GM06990 (cell line): Measurements from ENCODE around the gene NPAS3.

ENCODE experiments used
- DNase-seq: peaks from one replicate; pipeline ENCODE4 v3.0.0-alpha.2; 2011; ENCODE audit not compliant: insufficient read length; ENCODE audit errors: extremely low read depth
- H3K27me3 ChIP-seq: replicated peaks from 2 replicates; pipeline ENCODE4 v1.6.0; 2011; ENCODE audit warnings: low read length; ENCODE audit not compliant: control insufficient read depth, insufficient read depth
- H3K36me3 ChIP-seq: 2 replicates; pipeline ENCODE4 v1.5.1; 2011; ENCODE audit warnings: low read length; ENCODE audit not compliant: control insufficient read depth, insufficient read depth
- H3K4me3 ChIP-seq: replicated peaks from 2 replicates; pipeline ENCODE4 v1.5.1; 2011; ENCODE audit warnings: low read depth, mild to moderate bottlenecking, control low read depth, low read length
- TF ChIP-seq, protein P1 (sequence below): IDR thresholded peaks from 2 replicates; pipeline ENCODE4 v1.5.1; 2011; ENCODE audit warnings: low read length, control low read depth, mild to moderate bottlenecking, inconsistent platforms; ENCODE audit not compliant: insufficient read depth, poor library complexity, severe bottlenecking

The NPAS3 gene

DNA sequence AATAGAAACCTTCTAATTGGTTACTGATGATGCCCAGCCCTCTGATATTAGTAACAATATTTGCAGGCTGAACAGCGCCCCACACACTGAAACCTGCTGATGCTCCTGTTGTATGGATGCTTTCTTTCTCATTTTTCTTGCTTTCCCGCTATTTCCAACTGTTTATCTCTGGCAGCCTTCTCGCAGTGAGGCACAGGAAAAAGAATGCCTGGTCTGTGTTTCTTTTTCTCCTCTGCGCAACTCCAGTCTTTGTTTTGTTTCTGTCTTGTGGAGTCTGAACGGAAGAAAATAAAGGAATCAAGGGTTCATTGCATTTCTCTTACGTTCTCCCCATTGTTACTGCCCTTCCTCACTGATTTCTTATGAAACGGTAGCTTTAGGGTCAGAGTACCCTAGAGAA, 561.0 kb downstream of the NPAS3 start:
- H3K27me3 ChIP-seq: no peaks in the 10 kb centered on the region
- no peak overlapping the region for H3K4me3 ChIP-seq
- no peak for DNase-seq
- no peaks in the 10 kb centered on the region for H3K36me3 ChIP-seq
- TF ChIP-seq, protein P1, sequence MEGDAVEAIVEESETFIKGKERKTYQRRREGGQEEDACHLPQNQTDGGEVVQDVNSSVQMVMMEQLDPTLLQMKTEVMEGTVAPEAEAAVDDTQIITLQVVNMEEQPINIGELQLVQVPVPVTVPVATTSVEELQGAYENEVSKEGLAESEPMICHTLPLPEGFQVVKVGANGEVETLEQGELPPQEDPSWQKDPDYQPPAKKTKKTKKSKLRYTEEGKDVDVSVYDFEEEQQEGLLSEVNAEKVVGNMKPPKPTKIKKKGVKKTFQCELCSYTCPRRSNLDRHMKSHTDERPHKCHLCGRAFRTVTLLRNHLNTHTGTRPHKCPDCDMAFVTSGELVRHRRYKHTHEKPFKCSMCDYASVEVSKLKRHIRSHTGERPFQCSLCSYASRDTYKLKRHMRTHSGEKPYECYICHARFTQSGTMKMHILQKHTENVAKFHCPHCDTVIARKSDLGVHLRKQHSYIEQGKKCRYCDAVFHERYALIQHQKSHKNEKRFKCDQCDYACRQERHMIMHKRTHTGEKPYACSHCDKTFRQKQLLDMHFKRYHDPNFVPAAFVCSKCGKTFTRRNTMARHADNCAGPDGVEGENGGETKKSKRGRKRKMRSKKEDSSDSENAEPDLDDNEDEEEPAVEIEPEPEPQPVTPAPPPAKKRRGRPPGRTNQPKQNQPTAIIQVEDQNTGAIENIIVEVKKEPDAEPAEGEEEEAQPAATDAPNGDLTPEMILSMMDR: no peak

GRCh38 chr14:33504246-33505099, 565.8 kb downstream of the NPAS3 start:
- Histone ChIP-seq H3K4me3 (no peak overlapping the region), H3K27me3 (no peaks in the 10 kb centered on the region), H3K36me3 (no peaks in the 10 kb centered on the region)
- no peak for DNase-seq
- TF ChIP-seq, protein P1: no peak

DNA sequence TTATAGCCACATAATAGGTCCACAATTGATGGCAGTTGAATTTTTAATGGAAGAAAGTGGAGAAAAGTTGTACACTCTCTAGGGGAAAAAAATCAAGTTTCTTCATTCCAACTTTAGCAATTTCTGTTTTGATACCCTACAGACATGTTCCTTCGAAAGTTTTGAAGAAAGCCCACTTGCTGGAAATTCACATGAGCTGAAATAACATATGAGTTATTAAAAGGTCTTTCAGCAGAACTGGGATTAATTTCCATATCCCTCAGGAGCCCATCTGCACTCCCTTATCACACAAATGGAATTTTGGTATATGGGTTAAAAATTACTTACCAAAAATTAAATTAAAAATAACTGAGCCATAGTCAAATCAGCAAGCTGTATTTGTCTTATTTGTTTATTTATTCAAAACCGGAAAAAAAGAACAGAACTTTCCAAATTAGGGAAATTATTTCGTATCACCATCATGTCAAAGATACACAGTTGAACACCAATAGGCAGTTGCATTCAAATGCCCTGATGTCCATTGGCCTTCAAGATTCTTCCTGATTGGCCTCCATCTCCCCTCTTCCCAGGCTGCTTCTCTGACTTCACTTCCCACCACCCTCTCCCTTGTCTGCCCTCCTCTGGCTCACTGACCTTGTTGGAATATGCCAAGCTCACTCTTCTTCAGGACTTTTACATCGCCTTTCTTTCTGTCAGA, 566.7 kb downstream of the NPAS3 start:
- Histone ChIP-seq H3K36me3 (no peaks in the 10 kb centered on the region), H3K27me3 (no peaks in the 10 kb centered on the region), H3K4me3 (no peak overlapping the region)
- DNase-seq: no peak
- TF ChIP-seq, protein P1: no peak

DNA sequence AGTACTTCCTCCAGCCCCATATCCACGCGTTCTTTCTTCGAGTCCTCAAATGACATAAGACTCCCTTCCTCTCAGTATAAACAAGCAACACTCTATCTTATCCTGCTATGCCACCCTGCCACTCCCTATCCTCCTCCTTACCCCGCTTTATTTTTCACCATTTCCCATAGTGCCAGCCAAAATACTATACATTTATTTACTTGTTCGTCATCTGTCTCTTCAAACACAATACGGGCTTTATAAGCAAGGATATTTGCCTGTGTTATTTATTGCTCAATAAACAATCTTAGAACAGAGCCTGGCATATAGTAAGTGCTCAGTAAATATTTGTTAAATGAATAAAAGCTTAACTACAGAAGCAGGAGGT, 567.3 kb downstream of the NPAS3 start:
- TF ChIP-seq, protein P1: no peak
- no peaks in the 10 kb centered on the region for H3K27me3 ChIP-seq
- no peak for DNase-seq

DNA sequence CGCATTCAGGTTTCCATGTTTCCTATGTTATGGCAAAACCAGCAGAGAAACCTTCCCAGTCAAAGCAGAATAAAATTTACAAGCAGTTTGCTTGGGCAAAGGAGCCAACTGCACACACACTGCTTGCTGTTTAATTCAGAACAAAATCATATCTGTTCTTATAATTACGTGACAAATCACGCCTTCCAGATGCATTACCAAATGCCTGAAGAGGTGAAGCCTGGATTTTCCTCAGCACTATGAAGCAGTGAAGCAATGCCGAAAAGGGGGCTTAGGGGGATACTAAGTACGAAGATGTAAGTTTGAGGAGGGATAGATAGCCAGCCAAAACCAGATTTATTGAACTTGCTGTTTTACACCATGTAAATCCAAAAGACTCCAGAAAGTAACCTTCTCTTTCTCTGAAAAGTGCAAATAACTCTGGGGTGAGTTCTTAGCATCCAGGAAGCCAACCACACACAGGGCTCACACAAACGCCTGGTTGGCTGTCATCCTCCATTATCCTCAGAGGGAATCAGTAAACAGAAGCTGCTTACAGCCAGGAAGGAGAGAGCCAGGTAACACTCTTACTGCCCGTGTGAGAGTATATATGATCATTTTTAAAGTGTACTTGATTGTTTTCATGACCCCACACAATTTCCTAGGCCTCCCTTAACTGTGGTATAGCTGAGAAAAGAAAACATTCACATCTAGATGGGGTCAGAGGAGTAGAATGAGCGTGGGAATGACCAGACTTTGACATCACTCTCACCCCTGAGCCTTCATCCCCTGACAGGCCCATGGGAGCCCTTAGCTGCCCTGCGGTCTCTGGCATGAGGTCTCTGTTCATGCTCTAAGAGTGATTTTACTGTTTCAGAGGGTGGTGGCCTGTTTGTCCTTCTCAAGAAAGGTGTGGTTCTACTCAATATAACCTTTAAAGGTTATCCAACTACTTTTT, 569.7 kb downstream of the NPAS3 start:
- H3K36me3 ChIP-seq: no peaks in the 10 kb centered on the region
- no peaks in the 10 kb centered on the region for H3K27me3 ChIP-seq
- TF ChIP-seq, protein P1: no peak
- no peak for DNase-seq
- no peak overlapping the region for H3K4me3 ChIP-seq

More for the DNA sequence above, 567.3 kb downstream of the NPAS3 start:
- no peaks in the 10 kb centered on the region for H3K36me3 ChIP-seq
- H3K4me3 ChIP-seq: no peak overlapping the region
